K562 (cell line): ENCODE results near the gene MBD2. TPM values are rescaled to one million over a fixed set of nuclear protein-coding genes. Genes with fewer than 3 reads are reported as not detected.

Source experiments
- ATAC-seq: fragments of 200-7000 bp; cut with Tn5 transposase; 3 replicates; pipeline ENCODE4 v1.9.1; 2020; ENCODE audit warnings: moderate library complexity
- BruUV-seq: library from RNA; stranded (reverse); fragments of 400-500 nt; replicated peaks from 2 replicates; lab custom pipeline; 2021; lab: Mats Ljungman, UMichigan
- CTCF ChIA-PET: fragments of 300-600 bp; formaldehyde crosslinking; extraction: SDS; loops from one replicate; lab custom pipeline; 2021; ENCODE audit warnings: low intra/inter-chr PET ratio; lab: Yijun Ruan, JAX
- POLR2A ChIA-PET: fragments of 300-600, 350-650 bp; sonication (Branson Sonifier 250); formaldehyde crosslinking; extraction: SDS; loops from one replicate; lab custom pipeline; 2021; ENCODE audit warnings: antibody characterized with exemption, inconsistent platforms; lab: Yijun Ruan, JAX
- DNase-seq, 4 experiments: peaks; one replicate each; pipeline versions ENCODE4 v3.0.0 to v3.0.0-alpha.2; 2011 to 2018; ENCODE audit warnings: low spot score in 3 of 4, mixed read lengths in 3 of 4; ENCODE audit errors: extremely low read depth in 1 of 4
- FAIRE-seq: peaks from 2 replicates; lab custom pipeline; 2011; peaks lifted over from hg19 to GRCh38; lab: Jason Lieb, UNC
- H2AFZ ChIP-seq: 2 replicates; pipeline ENCODE4 v1.6.0; 2011; ENCODE audit warnings: low read depth, low read length, control low read depth, inconsistent platforms
- H3K27ac ChIP-seq: fragments of 200-600 bp; 3 replicates; pipeline ENCODE4 v1.8.0; 2011; ENCODE audit warnings: low read depth, mild to moderate bottlenecking, control low read depth, inconsistent platforms, low read length, moderate library complexity, mixed read lengths; ENCODE audit errors: extremely low read depth
- H3K27me3 ChIP-seq, 2 experiments: fragments of 300-600 bp in 1 of 2; 2 replicates in 1 of 2; 3 replicates in 1 of 2; pipeline versions ENCODE4 v1.6.0 to v1.8.0; 2011; ENCODE audit warnings: inconsistent platforms in 2 of 2, low read length in 2 of 2, mild to moderate bottlenecking in 1 of 2, mixed read lengths in 1 of 2, moderate library complexity in 1 of 2; ENCODE audit not compliant: control insufficient read depth in 2 of 2, insufficient read depth in 2 of 2
- H3K36me3 ChIP-seq: fragments of 300-600 bp; 3 replicates; pipeline ENCODE4 v1.8.0; 2011; ENCODE audit warnings: mild to moderate bottlenecking, low read length, inconsistent platforms; ENCODE audit not compliant: control insufficient read depth, insufficient read depth
- H3K4me1 ChIP-seq, 2 experiments: fragments of 200-600 bp in 1 of 2; replicated peaks in 1 of 2; 2 replicates in 1 of 2; 3 replicates in 1 of 2; pipeline versions ENCODE4 v1.5.1 to v1.8.0; 2011; ENCODE audit warnings: inconsistent platforms in 2 of 2, low read length in 2 of 2, mild to moderate bottlenecking in 1 of 2, mixed read lengths in 1 of 2, moderate library complexity in 1 of 2; ENCODE audit not compliant: control insufficient read depth in 2 of 2, insufficient read depth in 2 of 2
- H3K4me2 ChIP-seq: 2 replicates; pipeline ENCODE4 v1.6.1; 2011; ENCODE audit warnings: low read length, control low read depth, inconsistent platforms, mixed read lengths; ENCODE audit not compliant: insufficient read depth
- H3K4me3 ChIP-seq: fragments of 200-600 bp; sonication (generic), shearing (Covaris generic); 2 replicates; pipeline ENCODE4 v1.5.1; 2016; ENCODE audit warnings: control low read depth, inconsistent platforms
- H3K79me2 ChIP-seq: fragments of 200-600 bp; 3 replicates; pipeline ENCODE4 v1.8.0; 2011; ENCODE audit warnings: low read length, inconsistent platforms; ENCODE audit not compliant: control insufficient read depth, insufficient read depth
- H3K9ac ChIP-seq, 2 experiments: 2 replicates each; pipeline versions ENCODE4 v1.6.0 to v1.6.1; 2011; ENCODE audit warnings: low read depth in 2 of 2, low read length in 2 of 2, control low read depth in 1 of 2, inconsistent platforms in 1 of 2, mild to moderate bottlenecking in 1 of 2, mixed read lengths in 1 of 2; ENCODE audit not compliant: insufficient read depth in 1 of 2
- H3K9me1 ChIP-seq: one replicate; pipeline ENCODE4 v1.6.0; 2011; ENCODE audit warnings: inconsistent platforms, mild to moderate bottlenecking, low read length, moderate library complexity; ENCODE audit not compliant: control insufficient read depth, insufficient read depth
- H3K9me3 ChIP-seq: replicated peaks from 2 replicates; pipeline ENCODE4 v1.5.1; 2011; ENCODE audit warnings: low read depth, low read length, inconsistent platforms; ENCODE audit not compliant: control insufficient read depth, insufficient read depth
- H4K20me1 ChIP-seq: replicated peaks from 2 replicates; pipeline ENCODE4 v1.6.1; 2011; ENCODE audit warnings: low read length, inconsistent platforms, mixed read lengths; ENCODE audit not compliant: control insufficient read depth, insufficient read depth
- FOXM1 ChIP-seq, 2 experiments: fragments of 450-650 bp in 1 of 2; sonication (generic) in 1 of 2; formaldehyde crosslinking in 1 of 2; IDR thresholded peaks; 2 replicates each; pipeline versions ENCODE4 v1.6.1 to v1.9.0; 2017 to 2022; ENCODE audit warnings: low read depth in 2 of 2, mild to moderate bottlenecking in 2 of 2, missing genetic modification reagents in 1 of 2, moderate library complexity in 1 of 2
- HSF4 ChIP-seq: fragments of 250-450 bp; sonication (Bioruptor Pico); IDR thresholded peaks from 2 replicates; pipeline ENCODE4 v2.1.2; 2022; ENCODE audit warnings: mild to moderate bottlenecking, moderate library complexity, borderline replicate concordance
- WGBS: fragments of 100-300 bp; shearing (Covaris generic); methylation state at CpG from one replicate; pipeline ENCODE4 v1.1.6; 2016; ENCODE audit warnings: low coverage, mixed read lengths; ENCODE audit not compliant: insufficient coverage; ENCODE audit errors: missing lambda C conversion rate; 5-methylcytosine and 5-hydroxymethylcytosine counted together
- in situ Hi-C: fragments of 300-500 bp; cut with MboI; formaldehyde crosslinking; loops from 4 replicates; pipeline ENCODE4 v1.15.0; 2018; ENCODE audit warnings: inconsistent platforms, mixed read lengths
- intact Hi-C: fragments of 100-400 bp; cut with micrococcal nuclease; formaldehyde crosslinking; loops from 2 replicates; pipeline ENCODE4 v1.14.2; 2022
- polyA plus RNA-seq, 8 experiments: library from polyadenylated mRNA; depleted of rRNA in 4 of 8; stranded (reverse) in 5 of 8; unstranded in 3 of 8; fragments of >200 nt; fragmentation: Nextera tagmentation in 2 of 8; fragmentation: Illumina TruSeq in 1 of 8; extraction: Ambion mirVana in 2 of 8; extraction: Trizol in 1 of 8; gene quantifications; 2 replicates each; pipeline versions ENCODE4 v1.2.1 to v1.2.3, GENCODE V29; 2011 to 2014; ENCODE audit warnings: inconsistent platforms in 1 of 8, missing spikeins in 1 of 8
- total RNA-seq, 7 experiments: library from RNA; depleted of rRNA in 6 of 7; stranded (reverse); fragments of >200 nt in 6 of 7; fragmentation: Illumina TruSeq in 2 of 7; extraction: Trizol in 2 of 7; gene quantifications; 2 replicates each; pipeline versions ENCODE4 v1.2.1 to v1.2.3, GENCODE V29; 2011 to 2021; ENCODE audit warnings: low replicate concordance in 1 of 7
- TF ChIP-seq, protein P1 (sequence below): sonication (generic); formaldehyde crosslinking; IDR thresholded peaks from 2 replicates; pipeline ENCODE4 v1.8.1; 2023; ENCODE audit warnings: mild to moderate bottlenecking, missing genetic modification reagents

The MBD2 gene
- total and polyA plus RNA-seq, 9 of the 15 experiments (the other 6 are each of a cell fraction or from before 2014, with no cell fraction given): 4.4 to 40.2 (median 13.9) TPM

DNA sequence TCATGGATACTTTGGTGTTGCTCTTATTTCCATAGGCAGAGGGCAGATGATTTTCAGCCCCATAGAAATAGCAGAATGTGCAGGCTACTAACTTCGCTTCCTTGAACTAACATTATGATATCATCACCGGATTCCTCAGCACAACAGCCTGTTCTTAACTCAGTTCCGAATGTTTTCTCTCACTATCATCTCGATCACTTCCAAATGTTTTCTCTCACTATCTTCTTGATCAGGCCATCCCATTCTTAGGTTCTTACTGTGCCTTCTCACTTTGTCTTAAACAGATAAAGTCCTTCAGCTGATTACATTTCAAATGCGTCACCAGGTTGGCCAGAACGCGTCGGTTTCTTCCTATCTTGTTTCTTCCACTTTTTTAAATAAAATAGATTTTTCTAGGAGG lies 11.4 kb upstream of the MBD2 start (continued):
- peak; percentile 48 for TF ChIP-seq FOXM1 (IDR thresholded peaks at IDR 0.05; ENCODE audit: low read depth)
- no peak for TF ChIP-seq FOXM1 (CRISPR knock-in tag; IDR thresholded peaks at IDR 0.05; ENCODE audit: low read depth)

DNA sequence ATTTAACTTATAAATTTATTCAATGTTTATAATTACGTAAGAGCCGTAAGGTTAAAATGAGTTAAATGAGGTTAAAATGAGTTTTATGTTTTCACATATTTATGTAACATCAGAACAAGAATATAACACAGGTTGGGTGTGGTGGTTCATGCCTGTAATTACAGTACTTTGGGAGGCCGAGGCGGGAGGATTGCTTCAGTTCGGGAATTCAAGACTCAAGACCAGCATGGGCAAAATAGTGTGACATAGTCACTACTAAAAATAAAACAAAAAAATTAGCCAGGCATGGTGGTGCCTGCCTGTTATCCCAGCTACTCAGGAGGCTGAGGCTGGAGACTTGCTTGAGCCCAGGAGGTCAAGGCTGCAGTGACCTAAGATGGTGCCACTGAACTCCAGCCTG lies 9.3 kb upstream of the MBD2 start:
- no TSS peak for BruUV-seq
- no peak overlapping the region for H2AFZ ChIP-seq
- POLR2A ChIA-PET: no interaction called here

More for the DNA sequence above, 9.3 kb upstream of the MBD2 start:
- intact Hi-C loops (loop anchor here (2.0 kb wide), 1 partner anchor 37 kb away; no protein-coding TSS in a partner anchor), in situ Hi-C loops (no loop called here)
- no peak overlapping the region for H3K4me2 ChIP-seq
- no peaks in the 10 kb centered on the region for H4K20me1 ChIP-seq
- H3K27me3 ChIP-seq: no peaks in the 10 kb centered on the region
- no peaks in the 10 kb centered on the region for H3K9me3 ChIP-seq
- CTCF ChIA-PET: no interaction called here
- H3K9ac ChIP-seq: no peak overlapping the region
- ATAC-seq (no peak), DNase-seq (no peak), FAIRE-seq (no peak)
- H3K4me3 ChIP-seq: no peak overlapping the region
- no peaks in the 10 kb centered on the region for H3K79me2 ChIP-seq
- peaks cover 0 to 13% of the 10 kb centered on the region in 2 experiments; a peak in 2 of 5 replicates for H3K4me1 ChIP-seq
- TF ChIP-seq, protein P1, sequence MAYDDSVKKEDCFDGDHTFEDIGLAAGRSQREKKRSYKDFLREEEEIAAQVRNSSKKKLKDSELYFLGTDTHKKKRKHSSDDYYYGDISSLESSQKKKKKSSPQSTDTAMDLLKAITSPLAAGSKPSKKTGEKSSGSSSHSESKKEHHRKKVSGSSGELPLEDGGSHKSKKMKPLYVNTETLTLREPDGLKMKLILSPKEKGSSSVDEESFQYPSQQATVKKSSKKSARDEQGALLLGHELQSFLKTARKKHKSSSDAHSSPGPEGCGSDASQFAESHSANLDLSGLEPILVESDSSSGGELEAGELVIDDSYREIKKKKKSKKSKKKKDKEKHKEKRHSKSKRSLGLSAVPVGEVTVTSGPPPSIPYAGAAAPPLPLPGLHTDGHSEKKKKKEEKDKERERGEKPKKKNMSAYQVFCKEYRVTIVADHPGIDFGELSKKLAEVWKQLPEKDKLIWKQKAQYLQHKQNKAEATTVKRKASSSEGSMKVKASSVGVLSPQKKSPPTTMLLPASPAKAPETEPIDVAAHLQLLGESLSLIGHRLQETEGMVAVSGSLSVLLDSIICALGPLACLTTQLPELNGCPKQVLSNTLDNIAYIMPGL (CRISPR knock-in tag): no peak
- TF ChIP-seq HSF4 (CRISPR knock-in tag): no peak
- H3K27ac ChIP-seq: no peak overlapping the region
- 85% methylated on average over 5 of the region's 5 CpGs for WGBS
- H3K9me1 ChIP-seq: no peaks in the 10 kb centered on the region
- no peaks in the 10 kb centered on the region for H3K36me3 ChIP-seq
